GM12878 (cell line): ENCODE measurements around the gene TMEM97. TPM values are rescaled to one million over a fixed set of nuclear protein-coding genes. Genes with fewer than 3 reads are reported as not detected.

Experiments
- BCL11A ChIP-seq: IDR thresholded peaks from 2 replicates; pipeline ENCODE4 v1.6.1; 2011; ENCODE audit warnings: low read depth, low read length
- BMI1 ChIP-seq: fragments of 450-650 bp; IDR thresholded peaks from 2 replicates; pipeline ENCODE4 v1.6.1; 2016; ENCODE audit warnings: mild to moderate bottlenecking, moderate library complexity, borderline replicate concordance
- CREM ChIP-seq: IDR thresholded peaks from 2 replicates; pipeline ENCODE4 v1.6.1; 2014; ENCODE audit warnings: antibody characterized with exemption, low read depth
- FOS ChIP-seq: IDR thresholded peaks from 3 replicates; pipeline ENCODE4 v1.6.1; 2011; ENCODE audit warnings: borderline replicate concordance; ENCODE audit not compliant: insufficient read length; ENCODE audit errors: extremely low read depth
- FOXK2 ChIP-seq: fragments of 450-650 bp; IDR thresholded peaks from 2 replicates; pipeline ENCODE4 v1.6.1; 2017; ENCODE audit warnings: mild to moderate bottlenecking, moderate library complexity
- IKZF2 ChIP-seq, 2 experiments: fragments of 450-650 bp; IDR thresholded peaks; 2 replicates each; pipeline ENCODE4 v1.6.1; 2017; ENCODE audit warnings: mild to moderate bottlenecking in 2 of 2, moderate library complexity in 2 of 2
- JUND ChIP-seq: IDR thresholded peaks from 2 replicates; pipeline ENCODE4 v1.6.1; 2012; ENCODE audit warnings: low read depth, mild to moderate bottlenecking, low read length, improper control_type of control experiment, moderate library complexity
- LARP7 ChIP-seq: fragments of 450-650 bp; IDR thresholded peaks from 2 replicates; pipeline ENCODE4 v1.6.1; 2017; ENCODE audit warnings: mild to moderate bottlenecking
- MEF2A ChIP-seq: IDR thresholded peaks from 2 replicates; pipeline ENCODE4 v1.6.1; 2011; ENCODE audit warnings: low read depth, mild to moderate bottlenecking, low read length, moderate library complexity; ENCODE audit not compliant: insufficient read depth
- MTA2 ChIP-seq: fragments of 450-650 bp; IDR thresholded peaks from 2 replicates; pipeline ENCODE4 v1.6.1; 2016; ENCODE audit warnings: low read depth, mild to moderate bottlenecking, moderate library complexity
- NRF1 ChIP-seq: conservative IDR thresholded peaks from 2 replicates; pipeline ENCODE4 v1.6.1; 2011; ENCODE audit warnings: mild to moderate bottlenecking, low read depth, low read length, improper control_type of control experiment
- POLR2A ChIP-seq: IDR thresholded peaks from 2 replicates; pipeline ENCODE4 v1.6.1; 2011; ENCODE audit warnings: low read depth, mild to moderate bottlenecking, low read length
- POLR2AphosphoS2 ChIP-seq: IDR thresholded peaks from 2 replicates; pipeline ENCODE4 v1.6.1; 2011; ENCODE audit warnings: low read depth, mild to moderate bottlenecking, low read length, improper control_type of control experiment, moderate library complexity
- SMARCA5 ChIP-seq: fragments of 450-650 bp; IDR thresholded peaks from 2 replicates; pipeline ENCODE4 v1.6.1; 2017; ENCODE audit warnings: mild to moderate bottlenecking
- SP1 ChIP-seq: IDR thresholded peaks from one replicate; pipeline ENCODE4 v1.6.1; 2011; ENCODE audit warnings: low read depth, low read length
- SRF ChIP-seq, 2 experiments: IDR thresholded peaks; 2 replicates each; pipeline ENCODE4 v1.6.1; 2011; ENCODE audit warnings: low read depth in 2 of 2, low read length in 2 of 2, mild to moderate bottlenecking in 1 of 2, moderate library complexity in 1 of 2
- SUZ12 ChIP-seq: fragments of 200-600 bp; sonication (generic); IDR thresholded peaks from one replicate; pipeline ENCODE4 v1.6.1; 2018; ENCODE audit warnings: antibody characterized with exemption, mild to moderate bottlenecking; ENCODE audit not compliant: unreplicated experiment
- TAF1 ChIP-seq: IDR thresholded peaks from 2 replicates; pipeline ENCODE4 v1.6.1; 2011; ENCODE audit warnings: mild to moderate bottlenecking, low read depth, low read length, borderline replicate concordance
- WRNIP1 ChIP-seq: IDR thresholded peaks from 2 replicates; pipeline ENCODE4 v1.6.1; 2011; ENCODE audit warnings: low read depth, low read length, improper control_type of control experiment, borderline replicate concordance
- ZNF207 ChIP-seq: fragments of 450-650 bp; IDR thresholded peaks from 2 replicates; pipeline ENCODE4 v1.6.1; 2014; ENCODE audit warnings: antibody characterized with exemption, mild to moderate bottlenecking, borderline replicate concordance
- ZNF622 ChIP-seq: fragments of 450-650 bp; IDR thresholded peaks from 2 replicates; pipeline ENCODE4 v1.6.1; 2017; ENCODE audit warnings: mild to moderate bottlenecking, inconsistent platforms
- ZSCAN29 ChIP-seq: fragments of 450-650 bp; IDR thresholded peaks from 2 replicates; pipeline ENCODE4 v1.6.1; 2017; ENCODE audit warnings: mild to moderate bottlenecking, moderate library complexity
- ZZZ3 ChIP-seq: IDR thresholded peaks from 2 replicates; pipeline ENCODE4 v1.6.1; 2011; ENCODE audit warnings: low read depth; ENCODE audit not compliant: control insufficient read depth, insufficient read length
- polyA plus RNA-seq, 11 experiments: library from polyadenylated mRNA; depleted of rRNA in 4 of 11; unstranded in 6 of 11; stranded (reverse) in 5 of 11; fragments of >200 nt; fragmentation: Nextera tagmentation in 4 of 11; fragmentation: Illumina TruSeq in 1 of 11; extraction: Ambion mirVana in 4 of 11; extraction: Trizol in 1 of 11; gene quantifications; 1 replicate in 1 of 11; 2 replicates in 10 of 11; pipeline versions ENCODE4 v1.2.1 to v1.2.3, GENCODE V29; 2011 to 2016; ENCODE audit warnings: inconsistent platforms in 2 of 11, missing spikeins in 2 of 11, low read depth in 1 of 11
- total RNA-seq, 4 experiments: library from RNA; depleted of rRNA in 3 of 4; stranded (reverse); fragments of >200 nt in 3 of 4; fragmentation: Illumina TruSeq in 1 of 4; extraction: Trizol in 1 of 4; gene quantifications; 2 replicates each; pipeline versions ENCODE4 v1.2.1 to v1.2.3, GENCODE V29; 2013 to 2021
- TF ChIP-seq, protein P1 (sequence below): IDR thresholded peaks from 2 replicates; pipeline ENCODE4 v1.6.1; 2012; ENCODE audit warnings: low read depth, low read length, improper control_type of control experiment
- TF ChIP-seq, protein P2 (sequence below): IDR thresholded peaks from 2 replicates; pipeline ENCODE4 v1.6.1; 2012; ENCODE audit warnings: low read depth, low read length, improper control_type of control experiment
- TF ChIP-seq, protein P3 (sequence below): fragments of 450-650 bp; IDR thresholded peaks from 2 replicates; pipeline ENCODE4 v1.6.1; 2018; ENCODE audit warnings: borderline replicate concordance, mild to moderate bottlenecking; ENCODE audit not compliant: partially characterized antibody
- TF ChIP-seq, protein P4 (sequence below): IDR thresholded peaks from 2 replicates; pipeline ENCODE4 v1.6.1; 2012; ENCODE audit warnings: low read length, inconsistent platforms

The TMEM97 gene
- total and polyA plus RNA-seq, 10 of the 15 experiments (the other 5 are each of a cell fraction or from before 2014, with no cell fraction given), result 58.0 to 134 (median 86.0) TPM

DNA sequence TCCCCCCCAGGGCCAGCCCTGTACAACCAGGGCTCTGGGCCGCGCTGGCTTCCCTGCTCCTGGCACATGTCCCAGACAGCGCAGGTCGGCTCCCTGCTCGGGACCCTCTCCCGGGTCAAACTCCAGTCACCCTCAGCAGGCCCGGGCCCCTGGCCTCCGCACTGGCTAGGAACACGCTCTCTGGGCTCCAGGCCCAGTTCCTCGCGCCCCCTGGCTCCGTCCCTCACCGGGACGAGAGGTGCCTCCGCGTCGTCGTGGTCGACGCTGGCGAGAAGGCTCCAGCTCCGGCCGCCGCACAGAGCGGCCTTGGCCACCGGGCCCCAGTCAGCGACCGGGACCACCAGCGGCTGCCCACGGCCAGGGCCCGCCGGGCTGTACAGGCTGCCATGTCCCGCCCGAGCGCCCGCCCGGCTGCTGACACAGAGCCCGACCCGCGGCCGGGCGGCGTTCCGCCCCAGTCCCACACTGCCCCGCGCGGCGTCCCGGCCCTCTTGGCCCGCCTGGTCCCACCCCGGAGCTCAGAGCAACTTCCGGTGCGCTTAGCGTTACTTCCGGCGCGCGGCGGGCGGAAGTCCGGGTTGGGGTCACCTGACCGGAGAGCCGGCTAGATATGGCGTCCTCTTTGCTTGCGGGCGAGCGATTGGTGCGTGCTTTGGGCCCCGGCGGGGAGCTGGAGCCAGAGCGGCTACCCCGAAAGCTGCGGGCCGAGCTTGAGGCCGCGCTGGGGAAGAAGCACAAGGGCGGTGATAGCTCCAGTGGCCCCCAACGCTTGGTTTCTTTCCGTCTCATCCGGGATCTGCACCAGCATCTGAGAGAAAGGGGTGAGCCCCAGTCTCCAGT lies 38.3 kb downstream of the TMEM97 start, which contains the start of gene POLDIP2 (continued):
- no peak for TF ChIP-seq NRF1
- 0 out of 2 replicates have a peak, but pooled peaks have one; percentile 47 for TF ChIP-seq MEF2A
- peak; percentile 57; the same call in 1 of the 2 replicates for TF ChIP-seq ZNF207
- no peak for TF ChIP-seq ZSCAN29
- TF ChIP-seq IKZF2 (IDR thresholded peaks at IDR 0.05), result no peak
- peak; percentile 79 for TF ChIP-seq LARP7
- no peak for TF ChIP-seq WRNIP1
- no peak for TF ChIP-seq ZNF622
- TF ChIP-seq, protein P1, sequence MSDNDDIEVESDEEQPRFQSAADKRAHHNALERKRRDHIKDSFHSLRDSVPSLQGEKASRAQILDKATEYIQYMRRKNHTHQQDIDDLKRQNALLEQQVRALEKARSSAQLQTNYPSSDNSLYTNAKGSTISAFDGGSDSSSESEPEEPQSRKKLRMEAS, result no peak; the same call in 1 of the 2 replicates
- peak; percentile 67; the same call in 1 of the 2 replicates for TF ChIP-seq POLR2AphosphoS2
- no peak for TF ChIP-seq SUZ12
- peak; percentile 56; the same call in 1 of the 2 replicates for TF ChIP-seq SMARCA5
- no peak for TF ChIP-seq BMI1
- TF ChIP-seq POLR2A, result peak; percentile 97
- no peak for TF ChIP-seq FOS
- TF ChIP-seq JUND, result no peak
- TF ChIP-seq MTA2, result no peak
- no peak for TF ChIP-seq SP1
- peak; percentile 95 for TF ChIP-seq TAF1
- TF ChIP-seq CREM, result peak; percentile 93
- TF ChIP-seq FOXK2, result peak; percentile 56
- no peak for TF ChIP-seq BCL11A
- TF ChIP-seq, protein P2, sequence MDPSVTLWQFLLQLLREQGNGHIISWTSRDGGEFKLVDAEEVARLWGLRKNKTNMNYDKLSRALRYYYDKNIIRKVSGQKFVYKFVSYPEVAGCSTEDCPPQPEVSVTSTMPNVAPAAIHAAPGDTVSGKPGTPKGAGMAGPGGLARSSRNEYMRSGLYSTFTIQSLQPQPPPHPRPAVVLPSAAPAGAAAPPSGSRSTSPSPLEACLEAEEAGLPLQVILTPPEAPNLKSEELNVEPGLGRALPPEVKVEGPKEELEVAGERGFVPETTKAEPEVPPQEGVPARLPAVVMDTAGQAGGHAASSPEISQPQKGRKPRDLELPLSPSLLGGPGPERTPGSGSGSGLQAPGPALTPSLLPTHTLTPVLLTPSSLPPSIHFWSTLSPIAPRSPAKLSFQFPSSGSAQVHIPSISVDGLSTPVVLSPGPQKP, result peak; percentile 97
- TF ChIP-seq, protein P3, sequence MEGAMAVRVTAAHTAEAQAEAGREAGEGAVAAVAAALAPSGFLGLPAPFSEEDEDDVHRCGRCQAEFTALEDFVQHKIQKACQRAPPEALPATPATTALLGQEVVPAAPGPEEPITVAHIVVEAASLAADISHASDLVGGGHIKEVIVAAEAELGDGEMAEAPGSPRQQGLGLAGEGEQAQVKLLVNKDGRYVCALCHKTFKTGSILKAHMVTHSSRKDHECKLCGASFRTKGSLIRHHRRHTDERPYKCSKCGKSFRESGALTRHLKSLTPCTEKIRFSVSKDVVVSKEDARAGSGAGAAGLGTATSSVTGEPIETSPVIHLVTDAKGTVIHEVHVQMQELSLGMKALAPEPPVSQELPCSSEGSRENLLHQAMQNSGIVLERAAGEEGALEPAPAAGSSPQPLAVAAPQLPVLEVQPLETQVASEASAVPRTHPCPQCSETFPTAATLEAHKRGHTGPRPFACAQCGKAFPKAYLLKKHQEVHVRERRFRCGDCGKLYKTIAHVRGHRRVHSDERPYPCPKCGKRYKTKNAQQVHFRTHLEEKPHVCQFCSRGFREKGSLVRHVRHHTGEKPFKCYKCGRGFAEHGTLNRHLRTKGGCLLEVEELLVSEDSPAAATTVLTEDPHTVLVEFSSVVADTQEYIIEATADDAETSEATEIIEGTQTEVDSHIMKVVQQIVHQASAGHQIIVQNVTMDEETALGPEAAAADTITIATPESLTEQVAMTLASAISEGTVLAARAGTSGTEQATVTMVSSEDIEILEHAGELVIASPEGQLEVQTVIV, result peak; percentile 51
- TF ChIP-seq ZZZ3, result no peak
- TF ChIP-seq, protein P4, sequence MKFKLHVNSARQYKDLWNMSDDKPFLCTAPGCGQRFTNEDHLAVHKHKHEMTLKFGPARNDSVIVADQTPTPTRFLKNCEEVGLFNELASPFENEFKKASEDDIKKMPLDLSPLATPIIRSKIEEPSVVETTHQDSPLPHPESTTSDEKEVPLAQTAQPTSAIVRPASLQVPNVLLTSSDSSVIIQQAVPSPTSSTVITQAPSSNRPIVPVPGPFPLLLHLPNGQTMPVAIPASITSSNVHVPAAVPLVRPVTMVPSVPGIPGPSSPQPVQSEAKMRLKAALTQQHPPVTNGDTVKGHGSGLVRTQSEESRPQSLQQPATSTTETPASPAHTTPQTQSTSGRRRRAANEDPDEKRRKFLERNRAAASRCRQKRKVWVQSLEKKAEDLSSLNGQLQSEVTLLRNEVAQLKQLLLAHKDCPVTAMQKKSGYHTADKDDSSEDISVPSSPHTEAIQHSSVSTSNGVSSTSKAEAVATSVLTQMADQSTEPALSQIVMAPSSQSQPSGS, result no peak
- peak; percentile 36 to 80; a peak in 3 of 4 replicates for TF ChIP-seq SRF (IDR thresholded peaks at IDR 0.05; ENCODE audit: low read depth in 2 of 2, low read length in 2 of 2)
